K562 (cell line): ENCODE results near the gene SLC2A2.

Experiments
- EZH2 ChIP-seq: IDR thresholded peaks from 2 replicates; pipeline ENCODE4 v1.6.1; 2012; ENCODE audit warnings: low read depth, mild to moderate bottlenecking, inconsistent platforms, low read length, borderline replicate concordance
- HEY1 ChIP-seq: fragments of 250-450 bp; sonication (Bioruptor Pico); IDR thresholded peaks from 2 replicates; pipeline ENCODE4 v1.5.0; 2020; ENCODE audit warnings: mild to moderate bottlenecking, moderate library complexity, borderline replicate concordance
- NFATC3 ChIP-seq: fragments of 450-650 bp; IDR thresholded peaks from 2 replicates; pipeline ENCODE4 v1.6.1; 2017; ENCODE audit warnings: mild to moderate bottlenecking
- RB1 ChIP-seq: fragments of 450-650 bp; IDR thresholded peaks from 2 replicates; pipeline ENCODE4 v1.6.1; 2017; ENCODE audit warnings: low read depth, mild to moderate bottlenecking
- REST ChIP-seq, 2 experiments: fragments of 450-650 bp; formaldehyde crosslinking in 1 of 2; IDR thresholded peaks; 2 replicates each; pipeline versions ENCODE4 v1.4.0 to v1.6.1; 2014 to 2020; ENCODE audit warnings: mild to moderate bottlenecking in 2 of 2, borderline replicate concordance in 1 of 2, low read depth in 1 of 2
- TF ChIP-seq, protein P1 (sequence below), 3 experiments: IDR thresholded peaks in 2 of 3; conservative IDR thresholded peaks in 1 of 3; 2 replicates each; pipeline ENCODE4 v1.5.1; 2011 to 2012; ENCODE audit warnings: low read length in 3 of 3, mild to moderate bottlenecking in 3 of 3, control low read depth in 2 of 3, improper control_type of control experiment in 1 of 3, inconsistent platforms in 1 of 3, low read depth in 1 of 3, mixed read lengths in 1 of 3, moderate library complexity in 1 of 3; ENCODE audit not compliant: insufficient read depth in 2 of 3

DNA sequence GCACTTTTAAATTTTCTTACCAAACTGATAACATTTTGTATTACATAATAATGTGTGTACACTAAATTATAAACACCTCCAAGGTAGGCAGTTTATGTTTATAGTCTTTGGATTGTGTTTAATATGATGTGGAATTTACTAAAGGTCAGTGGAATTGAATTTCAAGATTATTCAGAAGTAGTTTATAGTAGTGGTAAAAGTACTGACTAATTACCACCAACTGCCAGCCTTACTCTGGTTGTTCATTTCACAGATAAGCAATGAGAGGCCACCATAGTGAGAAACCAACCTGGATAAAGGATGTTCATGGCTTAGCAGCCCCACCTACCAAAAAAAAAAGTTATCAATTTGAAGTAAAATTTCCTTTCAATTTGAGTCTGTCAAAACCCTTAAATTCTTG, 64.1 kb downstream of the SLC2A2 start:
- TF ChIP-seq EZH2 (no peak), HEY1 (CRISPR knock-in tag) (no peak), RB1 (no peak), NFATC3 (no peak), REST (IDR thresholded peaks at IDR 0.05; ENCODE audit: borderline replicate concordance) (no peak), REST (CRISPR knock-in tag; IDR thresholded peaks at IDR 0.05; ENCODE audit: low read depth) (no peak)
- TF ChIP-seq, protein P1, sequence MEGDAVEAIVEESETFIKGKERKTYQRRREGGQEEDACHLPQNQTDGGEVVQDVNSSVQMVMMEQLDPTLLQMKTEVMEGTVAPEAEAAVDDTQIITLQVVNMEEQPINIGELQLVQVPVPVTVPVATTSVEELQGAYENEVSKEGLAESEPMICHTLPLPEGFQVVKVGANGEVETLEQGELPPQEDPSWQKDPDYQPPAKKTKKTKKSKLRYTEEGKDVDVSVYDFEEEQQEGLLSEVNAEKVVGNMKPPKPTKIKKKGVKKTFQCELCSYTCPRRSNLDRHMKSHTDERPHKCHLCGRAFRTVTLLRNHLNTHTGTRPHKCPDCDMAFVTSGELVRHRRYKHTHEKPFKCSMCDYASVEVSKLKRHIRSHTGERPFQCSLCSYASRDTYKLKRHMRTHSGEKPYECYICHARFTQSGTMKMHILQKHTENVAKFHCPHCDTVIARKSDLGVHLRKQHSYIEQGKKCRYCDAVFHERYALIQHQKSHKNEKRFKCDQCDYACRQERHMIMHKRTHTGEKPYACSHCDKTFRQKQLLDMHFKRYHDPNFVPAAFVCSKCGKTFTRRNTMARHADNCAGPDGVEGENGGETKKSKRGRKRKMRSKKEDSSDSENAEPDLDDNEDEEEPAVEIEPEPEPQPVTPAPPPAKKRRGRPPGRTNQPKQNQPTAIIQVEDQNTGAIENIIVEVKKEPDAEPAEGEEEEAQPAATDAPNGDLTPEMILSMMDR (IDR thresholded peaks at IDR 0.05 in 2 of 3, conservative IDR thresholded peaks at IDR 0.05 in 1 of 3; ENCODE audit: insufficient read depth in 2 of 3, low read depth in 1 of 3, low read length in 3 of 3) = no peak
